Liver (tissue), 9 donors: ENCODE measurements around the gene METTL13. TPM values are rescaled to one million over a fixed set of nuclear protein-coding genes. Genes with fewer than 3 reads are reported as not detected.

Experiments used
- DNase-seq: peaks from one replicate; pipeline ENCODE4 v3.0.0-alpha.2; 2017; ENCODE audit warnings: low spot score
- H3K27ac ChIP-seq, 2 donors: one replicate each; pipeline ENCODE4 v1.7.0; 2013; ENCODE audit warnings: inconsistent platforms in 2 of 2, low read length in 2 of 2, control low read depth in 1 of 2, low read depth in 1 of 2, mild to moderate bottlenecking in 1 of 2
- H3K27me3 ChIP-seq, 4 donors: one replicate each; pipeline versions ENCODE4 v1.6.1 to v1.7.0; 2013; ENCODE audit warnings: low read length in 3 of 4, inconsistent platforms in 1 of 4, mild to moderate bottlenecking in 1 of 4, moderate library complexity in 1 of 4; ENCODE audit not compliant: control insufficient read depth in 4 of 4, insufficient read depth in 4 of 4
- H3K36me3 ChIP-seq, 4 donors: one replicate each; pipeline versions ENCODE4 v1.6.1 to v1.7.0; 2013; ENCODE audit warnings: low read length in 3 of 4, mild to moderate bottlenecking in 3 of 4, low read depth in 1 of 4, moderate library complexity in 1 of 4; ENCODE audit not compliant: control insufficient read depth in 4 of 4, insufficient read depth in 3 of 4
- H3K4me1 ChIP-seq, 4 donors: one replicate each; pipeline versions ENCODE4 v1.6.1 to v1.7.0; 2013; ENCODE audit warnings: low read length in 3 of 4, mild to moderate bottlenecking in 3 of 4, moderate library complexity in 1 of 4; ENCODE audit not compliant: control insufficient read depth in 4 of 4, insufficient read depth in 4 of 4
- H3K4me3 ChIP-seq, 3 donors: one replicate each; pipeline versions ENCODE4 v1.6.1 to v1.7.0; 2013; ENCODE audit warnings: low read length in 3 of 3, control low read depth in 1 of 3, low read depth in 1 of 3, mild to moderate bottlenecking in 1 of 3
- H3K9ac ChIP-seq, 2 donors: one replicate each; pipeline ENCODE4 v1.7.0; 2013; ENCODE audit warnings: low read length in 2 of 2, mild to moderate bottlenecking in 2 of 2, moderate library complexity in 2 of 2, control low read depth in 1 of 2, low read depth in 1 of 2
- H3K9me3 ChIP-seq, 4 donors: one replicate each; pipeline versions ENCODE4 v1.6.1 to v1.7.0; 2013; ENCODE audit warnings: low read length in 3 of 4; ENCODE audit not compliant: control insufficient read depth in 4 of 4
- CTCF ChIP-seq: fragments of 150-350 bp; IDR thresholded peaks from 2 replicates; pipeline ENCODE4 v1.5.1; 2017; ENCODE audit warnings: improper control_type of control experiment, low read depth, low read length; ENCODE audit not compliant: missing input control
- EGR1 ChIP-seq, 2 donors: IDR thresholded peaks; 2 replicates each; pipeline ENCODE4 v1.6.1; 2016 to 2018; ENCODE audit warnings: antibody characterized with exemption in 2 of 2, low read depth in 2 of 2
- FOXA1 ChIP-seq: IDR thresholded peaks from 2 replicates; pipeline ENCODE4 v1.6.1; 2016; ENCODE audit warnings: antibody characterized with exemption
- FOXA2 ChIP-seq: IDR thresholded peaks from 2 replicates; pipeline ENCODE4 v1.6.1; 2016; ENCODE audit warnings: antibody characterized with exemption
- GABPA ChIP-seq, 2 donors: IDR thresholded peaks in 1 of 2; conservative IDR thresholded peaks in 1 of 2; 2 replicates each; pipeline ENCODE4 v1.6.1; 2016; ENCODE audit warnings: antibody characterized with exemption in 2 of 2, mild to moderate bottlenecking in 1 of 2, moderate library complexity in 1 of 2
- HNF4A ChIP-seq, 2 donors: conservative IDR thresholded peaks; 2 replicates each; pipeline ENCODE4 v1.6.1; 2016; ENCODE audit warnings: antibody characterized with exemption in 2 of 2, mild to moderate bottlenecking in 2 of 2
- HNF4G ChIP-seq: IDR thresholded peaks from 2 replicates; pipeline ENCODE4 v1.6.1; 2016; ENCODE audit warnings: antibody characterized with exemption
- JUND ChIP-seq, 2 donors: IDR thresholded peaks; 2 replicates each; pipeline ENCODE4 v1.6.1; 2016; ENCODE audit warnings: antibody characterized with exemption in 2 of 2
- MAX ChIP-seq: IDR thresholded peaks from 2 replicates; pipeline ENCODE4 v1.6.1; 2016; ENCODE audit warnings: antibody characterized with exemption
- NR2F2 ChIP-seq: IDR thresholded peaks from 2 replicates; pipeline ENCODE4 v1.6.1; 2016; ENCODE audit warnings: antibody characterized with exemption
- RAD21 ChIP-seq, 2 donors: IDR thresholded peaks; 2 replicates each; pipeline ENCODE4 v1.6.1; 2016; ENCODE audit warnings: antibody characterized with exemption in 2 of 2, mild to moderate bottlenecking in 2 of 2
- RXRA ChIP-seq, 2 donors: IDR thresholded peaks; 2 replicates each; pipeline ENCODE4 v1.6.1; 2017 to 2018; ENCODE audit warnings: antibody characterized with exemption in 2 of 2, mild to moderate bottlenecking in 1 of 2
- SP1 ChIP-seq: IDR thresholded peaks from 2 replicates; pipeline ENCODE4 v1.6.1; 2018; ENCODE audit warnings: antibody characterized with exemption, mild to moderate bottlenecking
- TAF1 ChIP-seq: conservative IDR thresholded peaks from 2 replicates; pipeline ENCODE4 v1.6.1; 2016; ENCODE audit warnings: antibody characterized with exemption, mild to moderate bottlenecking
- YY1 ChIP-seq: IDR thresholded peaks from 2 replicates; pipeline ENCODE4 v1.6.1; 2016; ENCODE audit warnings: antibody characterized with exemption, mild to moderate bottlenecking
- WGBS: extraction: QIAGEN DNeasy Blood & Tissue Kit; methylation state at CpG from one replicate; pipeline ENCODE4 v1.1.7; 2013; 5-methylcytosine and 5-hydroxymethylcytosine counted together
- polyA plus RNA-seq, 2 donors: library from polyadenylated mRNA; stranded (reverse) in 1 of 2; unstranded in 1 of 2; fragments of 200-250 nt in 1 of 2; fragments of >200 nt in 1 of 2; fragmentation: Nextera tagmentation in 1 of 2; extraction: Ambion mirVana in 1 of 2; gene quantifications; one replicate each; pipeline versions ENCODE4 v1.2.1 to v1.2.3, GENCODE V29; 2013 to 2015
- total RNA-seq, 2 donors: library from RNA; depleted of rRNA; stranded (reverse); fragments of >200 nt; gene quantifications; one replicate each; pipeline ENCODE4 v1.2.3, GENCODE V29; 2014
- TF ChIP-seq, protein P1 (sequence below): IDR thresholded peaks from 2 replicates; pipeline ENCODE4 v1.6.1; 2016; ENCODE audit warnings: antibody characterized with exemption, mild to moderate bottlenecking
- TF ChIP-seq, protein P2 (sequence below): IDR thresholded peaks from 2 replicates; pipeline ENCODE4 v1.6.1; 2016; ENCODE audit warnings: antibody characterized with exemption
- TF ChIP-seq, protein P3 (sequence below): IDR thresholded peaks from 2 replicates; pipeline ENCODE4 v1.6.1; 2016; ENCODE audit warnings: antibody characterized with exemption
- donor health status: healthy.
- donor health status: healthy.
- donor health status: healthy.
- donor health status: healthy.
- donor health status: healthy.

METTL13 gene
- total and polyA plus RNA-seq, 4 donors = 10.5 to 16.1 (median 13.4) TPM

- Histone ChIP-seq H3K27me3 (no peaks in the 10 kb centered on the region), H3K4me3 (no peak overlapping the region), H3K27ac (no peak overlapping the region), H3K36me3 (no peaks in the 10 kb centered on the region), H3K4me1 (no peaks in the 10 kb centered on the region), H3K9me3 (no peaks in the 10 kb centered on the region), H3K9ac (no peak overlapping the region)
- WGBS = 74% methylated on average over 4 of the region's 4 CpGs
- TF ChIP-seq MAX = no peak
- TF ChIP-seq HNF4G = no peak
- TF ChIP-seq RXRA (IDR thresholded peaks at IDR 0.05) = no peak
- no peak for DNase-seq
Observed at GRCh38 chr1:171753685-171754352, 27.6 kb upstream of the METTL13 start.

DNA sequence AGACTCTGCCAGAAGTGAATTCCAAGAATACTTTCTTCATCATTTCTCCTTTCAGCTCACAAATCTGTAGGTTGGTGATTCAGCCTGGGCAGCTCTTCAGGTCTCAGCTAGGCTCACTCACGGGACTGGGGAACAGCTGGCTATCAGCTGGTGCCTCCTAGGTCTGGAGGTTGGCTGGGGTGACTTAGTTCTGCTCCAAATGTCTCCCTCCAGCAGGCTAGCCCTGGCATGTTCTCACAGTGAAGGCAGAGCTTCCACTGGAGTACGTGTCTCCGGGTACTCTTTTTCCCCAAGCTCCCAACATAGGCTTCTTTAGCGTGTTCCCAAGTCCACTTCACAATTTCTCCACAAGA lies 27.1 kb upstream of the METTL13 start:
- no peak overlapping the region for H3K27ac ChIP-seq
- no peaks in the 10 kb centered on the region for H3K9me3 ChIP-seq
- H3K27me3 ChIP-seq = no peaks in the 10 kb centered on the region
- no peak for DNase-seq
- TF ChIP-seq, protein P1, sequence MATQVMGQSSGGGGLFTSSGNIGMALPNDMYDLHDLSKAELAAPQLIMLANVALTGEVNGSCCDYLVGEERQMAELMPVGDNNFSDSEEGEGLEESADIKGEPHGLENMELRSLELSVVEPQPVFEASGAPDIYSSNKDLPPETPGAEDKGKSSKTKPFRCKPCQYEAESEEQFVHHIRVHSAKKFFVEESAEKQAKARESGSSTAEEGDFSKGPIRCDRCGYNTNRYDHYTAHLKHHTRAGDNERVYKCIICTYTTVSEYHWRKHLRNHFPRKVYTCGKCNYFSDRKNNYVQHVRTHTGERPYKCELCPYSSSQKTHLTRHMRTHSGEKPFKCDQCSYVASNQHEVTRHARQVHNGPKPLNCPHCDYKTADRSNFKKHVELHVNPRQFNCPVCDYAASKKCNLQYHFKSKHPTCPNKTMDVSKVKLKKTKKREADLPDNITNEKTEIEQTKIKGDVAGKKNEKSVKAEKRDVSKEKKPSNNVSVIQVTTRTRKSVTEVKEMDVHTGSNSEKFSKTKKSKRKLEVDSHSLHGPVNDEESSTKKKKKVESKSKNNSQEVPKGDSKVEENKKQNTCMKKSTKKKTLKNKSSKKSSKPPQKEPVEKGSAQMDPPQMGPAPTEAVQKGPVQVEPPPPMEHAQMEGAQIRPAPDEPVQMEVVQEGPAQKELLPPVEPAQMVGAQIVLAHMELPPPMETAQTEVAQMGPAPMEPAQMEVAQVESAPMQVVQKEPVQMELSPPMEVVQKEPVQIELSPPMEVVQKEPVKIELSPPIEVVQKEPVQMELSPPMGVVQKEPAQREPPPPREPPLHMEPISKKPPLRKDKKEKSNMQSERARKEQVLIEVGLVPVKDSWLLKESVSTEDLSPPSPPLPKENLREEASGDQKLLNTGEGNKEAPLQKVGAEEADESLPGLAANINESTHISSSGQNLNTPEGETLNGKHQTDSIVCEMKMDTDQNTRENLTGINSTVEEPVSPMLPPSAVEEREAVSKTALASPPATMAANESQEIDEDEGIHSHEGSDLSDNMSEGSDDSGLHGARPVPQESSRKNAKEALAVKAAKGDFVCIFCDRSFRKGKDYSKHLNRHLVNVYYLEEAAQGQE = no peak
- TF ChIP-seq CTCF = no peak
- TF ChIP-seq, protein P2, sequence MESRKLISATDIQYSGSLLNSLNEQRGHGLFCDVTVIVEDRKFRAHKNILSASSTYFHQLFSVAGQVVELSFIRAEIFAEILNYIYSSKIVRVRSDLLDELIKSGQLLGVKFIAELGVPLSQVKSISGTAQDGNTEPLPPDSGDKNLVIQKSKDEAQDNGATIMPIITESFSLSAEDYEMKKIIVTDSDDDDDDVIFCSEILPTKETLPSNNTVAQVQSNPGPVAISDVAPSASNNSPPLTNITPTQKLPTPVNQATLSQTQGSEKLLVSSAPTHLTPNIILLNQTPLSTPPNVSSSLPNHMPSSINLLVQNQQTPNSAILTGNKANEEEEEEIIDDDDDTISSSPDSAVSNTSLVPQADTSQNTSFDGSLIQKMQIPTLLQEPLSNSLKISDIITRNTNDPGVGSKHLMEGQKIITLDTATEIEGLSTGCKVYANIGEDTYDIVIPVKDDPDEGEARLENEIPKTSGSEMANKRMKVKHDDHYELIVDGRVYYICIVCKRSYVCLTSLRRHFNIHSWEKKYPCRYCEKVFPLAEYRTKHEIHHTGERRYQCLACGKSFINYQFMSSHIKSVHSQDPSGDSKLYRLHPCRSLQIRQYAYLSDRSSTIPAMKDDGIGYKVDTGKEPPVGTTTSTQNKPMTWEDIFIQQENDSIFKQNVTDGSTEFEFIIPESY = no peak
- no peak for TF ChIP-seq JUND (IDR thresholded peaks at IDR 0.05)
- TF ChIP-seq NR2F2 = no peak
- no peak for TF ChIP-seq TAF1
- TF ChIP-seq HNF4G = no peak
- no peak for TF ChIP-seq HNF4A (conservative IDR thresholded peaks at IDR 0.05)
- TF ChIP-seq SP1 = no peak
- no peak for TF ChIP-seq RAD21 (IDR thresholded peaks at IDR 0.05)
- TF ChIP-seq RXRA (IDR thresholded peaks at IDR 0.05) = no peak
- TF ChIP-seq FOXA2 = no peak
- TF ChIP-seq, protein P3, sequence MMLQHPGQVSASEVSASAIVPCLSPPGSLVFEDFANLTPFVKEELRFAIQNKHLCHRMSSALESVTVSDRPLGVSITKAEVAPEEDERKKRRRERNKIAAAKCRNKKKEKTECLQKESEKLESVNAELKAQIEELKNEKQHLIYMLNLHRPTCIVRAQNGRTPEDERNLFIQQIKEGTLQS = no peak
- no peak for TF ChIP-seq YY1
- no peak for TF ChIP-seq GABPA (IDR thresholded peaks at IDR 0.05 in 1 of 2, conservative IDR thresholded peaks at IDR 0.05 in 1 of 2)
- TF ChIP-seq FOXA1 = no peak
- no peak for TF ChIP-seq EGR1 (IDR thresholded peaks at IDR 0.05; ENCODE audit: low read depth in 2 of 2)
- no peak for TF ChIP-seq MAX
- H3K36me3 ChIP-seq = no peaks in the 10 kb centered on the region
- no peak overlapping the region for H3K9ac ChIP-seq
- no peak overlapping the region for H3K4me3 ChIP-seq
- WGBS = 76% methylated on average over 4 of the region's 4 CpGs
- no peaks in the 10 kb centered on the region for H3K4me1 ChIP-seq
